GM19328 (cell line): ENCODE measurements around the gene MAPK12.

Experiments
- ATAC-seq: cut with Tn5 transposase; IDR thresholded peaks from one replicate; pipeline ENCODE4 v1.9.1; 2021; ENCODE audit warnings: mild to moderate bottlenecking, moderate library complexity; ENCODE audit not compliant: unreplicated experiment

The MAPK12 gene

DNA sequence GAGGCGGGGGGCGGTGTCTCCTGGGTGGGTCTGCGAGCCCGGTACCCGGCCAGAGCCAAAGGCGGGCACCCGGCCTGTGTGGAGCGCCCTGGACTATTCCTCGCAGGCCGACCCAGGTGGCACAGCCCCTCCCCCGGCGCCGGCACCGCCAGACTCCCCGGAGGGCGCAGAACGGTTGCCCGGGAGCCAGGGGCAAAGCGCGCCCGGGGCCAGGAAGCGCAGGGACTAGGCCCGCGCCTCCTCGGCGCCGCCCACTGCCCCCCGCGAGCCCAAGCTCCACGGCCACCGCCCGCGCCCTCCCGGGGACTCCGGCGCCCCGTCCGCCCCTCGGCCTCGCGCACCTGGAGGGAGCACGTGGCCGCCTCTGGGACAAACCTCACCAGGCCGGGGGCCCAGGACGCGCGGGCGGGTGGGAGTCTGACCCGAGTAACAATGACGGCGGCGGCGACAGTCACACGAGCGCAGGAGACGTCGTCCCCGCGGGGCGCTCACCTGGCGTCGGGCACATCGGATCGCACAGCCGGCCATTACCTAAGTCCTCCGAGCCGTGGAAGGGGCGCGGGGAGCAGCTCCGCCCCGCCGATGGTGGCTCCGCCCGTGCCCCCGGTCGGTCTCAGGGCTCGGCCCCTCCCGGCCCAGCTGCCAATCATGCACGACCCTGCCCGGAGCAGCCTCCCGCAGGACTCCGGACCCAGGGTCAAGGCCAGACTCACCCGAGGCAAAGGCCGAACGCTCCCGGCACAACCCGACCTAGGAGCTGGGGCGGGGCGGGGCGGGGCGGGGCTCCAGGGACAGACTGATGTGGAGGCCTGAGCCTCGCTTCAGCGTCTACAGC lies 38.5 kb upstream of the MAPK12 start:
- ATAC-seq, result no peak

- ATAC-seq, result no peak
These were observed 37.7 kb upstream of the MAPK12 start for GRCh38 chr22:50298937-50299784.

GRCh38 chr22:50298266-50298637 lies 36.8 kb upstream of the MAPK12 start:
- ATAC-seq, result no peak

DNA sequence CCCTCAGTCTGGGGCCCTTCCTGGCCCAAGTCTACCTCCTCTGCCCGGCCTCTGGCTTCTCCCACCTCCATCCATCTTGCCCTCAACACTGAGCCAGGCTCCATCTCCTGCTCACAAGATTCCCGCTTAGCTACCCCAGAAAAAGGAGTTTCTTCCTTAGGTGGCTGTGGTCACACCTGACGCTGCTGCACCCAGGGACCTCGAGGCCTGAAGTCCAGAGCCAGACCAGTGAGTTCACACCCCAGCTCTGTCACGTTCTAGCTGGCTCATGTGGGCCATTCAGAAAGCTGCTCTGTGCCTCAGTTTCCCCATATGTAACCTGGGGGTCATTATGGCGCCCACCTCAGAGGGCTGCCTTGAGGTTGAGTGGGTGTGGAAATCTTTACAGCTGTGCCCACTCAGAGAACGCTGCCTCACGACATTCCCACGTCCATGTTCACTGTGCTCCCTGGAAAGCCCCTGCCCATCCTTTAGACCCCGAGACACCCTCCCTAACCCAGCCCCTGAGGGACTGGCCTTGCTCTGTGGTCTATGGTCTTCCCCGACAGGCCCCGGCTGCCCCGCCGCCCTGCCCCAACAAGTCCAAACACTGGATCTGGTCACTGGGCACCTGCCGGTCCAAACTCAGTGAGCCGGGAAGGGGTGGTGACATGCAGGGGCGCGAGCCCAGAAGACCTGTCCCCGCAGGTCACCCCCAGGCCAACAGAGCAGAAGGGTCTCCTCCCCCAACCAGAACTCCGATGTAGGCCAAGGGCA lies 36.2 kb upstream of the MAPK12 start:
- ATAC-seq, result no peak

- no peak for ATAC-seq
These were observed 35.4 kb upstream of the MAPK12 start for GRCh38 chr22:50296658-50297490.

DNA sequence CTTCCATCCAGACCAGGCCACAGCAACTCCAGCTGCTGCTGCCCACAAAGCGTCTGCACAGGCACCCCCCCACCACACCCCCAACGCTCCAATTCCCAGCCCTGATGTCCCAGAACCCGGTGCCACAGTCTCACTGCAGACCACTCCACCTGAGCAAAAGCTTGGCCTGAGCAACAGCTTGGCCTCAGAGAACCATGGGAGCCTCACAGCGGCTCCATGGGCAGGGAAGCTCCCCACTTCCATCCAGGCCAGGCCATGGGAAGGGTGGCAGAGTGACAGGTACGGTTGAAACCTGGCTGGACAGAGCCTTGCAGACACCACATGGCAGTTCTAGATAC lies 32.8 kb upstream of the MAPK12 start:
- no peak for ATAC-seq

DNA sequence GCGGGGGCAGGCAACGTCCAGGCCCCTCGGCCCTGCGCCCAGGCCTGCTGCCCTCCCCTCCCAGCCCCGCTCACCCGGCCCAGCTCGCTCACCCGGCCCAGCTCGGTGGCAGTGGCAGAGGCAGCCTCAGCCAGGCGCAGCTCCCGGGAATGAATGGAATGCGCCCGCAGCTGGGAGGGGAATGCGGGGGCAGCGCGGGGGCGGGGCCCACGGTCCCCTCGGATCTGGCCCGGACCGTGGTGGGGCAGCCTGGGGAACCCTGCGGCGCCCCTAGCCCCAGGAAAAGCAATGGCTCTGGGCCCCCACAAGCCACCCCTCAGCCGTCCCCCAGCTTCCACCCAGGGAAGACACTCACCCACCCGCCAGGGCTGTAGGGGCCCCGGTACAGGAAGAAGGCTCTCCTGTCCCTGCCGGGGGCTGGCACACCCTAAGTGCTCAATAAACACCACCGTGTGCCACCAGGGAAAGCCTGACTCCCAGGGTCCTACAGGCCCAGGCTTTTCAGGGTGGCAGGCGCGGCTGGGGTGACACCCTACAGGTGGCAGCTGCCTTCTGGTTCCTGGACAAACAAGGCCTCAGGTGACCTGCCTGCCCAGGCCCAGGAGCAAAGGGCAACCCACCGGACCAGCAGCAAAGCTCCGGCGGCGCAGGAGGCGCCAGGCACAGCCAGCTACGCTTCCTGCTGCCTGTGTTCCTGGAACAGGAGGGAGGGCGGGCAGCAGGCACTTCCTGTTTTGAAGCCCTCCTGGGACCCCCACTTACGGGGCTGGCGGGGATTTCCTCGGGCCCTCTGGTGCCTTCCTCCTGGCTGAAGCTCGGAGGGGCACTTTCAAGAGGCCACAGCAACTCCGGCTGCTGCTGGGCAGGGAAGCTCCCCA lies 32.2 kb upstream of the MAPK12 start:
- no peak for ATAC-seq

DNA sequence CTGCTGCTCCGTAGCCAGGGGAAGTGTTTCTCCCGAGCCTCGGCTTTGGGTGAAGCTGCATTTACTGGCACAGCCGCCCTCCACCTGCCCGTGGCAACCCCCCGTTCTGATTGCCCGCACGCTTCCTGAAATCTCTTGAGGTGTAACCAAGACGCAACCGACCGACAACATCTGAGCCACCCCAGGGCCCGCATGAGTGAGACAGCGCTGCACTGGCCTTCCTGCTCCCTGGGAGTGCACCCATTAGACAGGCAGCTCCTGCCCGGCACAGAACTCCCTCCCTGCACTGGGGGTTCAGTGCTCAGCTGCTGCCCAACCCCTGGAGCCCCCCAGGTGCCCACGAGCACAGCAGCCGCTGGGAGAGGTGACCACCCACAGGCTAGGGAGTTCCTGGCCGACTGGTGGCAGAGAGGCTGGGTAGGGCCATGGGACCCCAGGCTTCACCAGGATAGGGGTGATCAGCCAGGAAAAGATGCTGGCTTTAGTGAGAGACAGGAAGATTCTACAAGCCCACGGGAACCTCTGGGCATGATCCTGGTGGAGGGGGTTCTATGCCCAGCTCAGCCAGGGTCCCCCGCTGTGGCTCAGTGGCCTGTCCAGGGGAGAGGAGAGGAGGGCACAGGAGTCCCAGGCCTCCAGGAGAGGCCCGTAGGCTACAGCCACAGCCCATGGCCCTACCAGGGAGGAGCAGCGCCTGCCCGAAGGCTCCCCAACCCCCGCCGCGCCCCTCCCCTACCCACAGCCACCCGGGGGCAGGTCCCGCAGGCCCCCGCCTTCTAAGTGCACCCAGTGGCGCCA lies 31.4 kb upstream of the MAPK12 start:
- no peak for ATAC-seq

DNA sequence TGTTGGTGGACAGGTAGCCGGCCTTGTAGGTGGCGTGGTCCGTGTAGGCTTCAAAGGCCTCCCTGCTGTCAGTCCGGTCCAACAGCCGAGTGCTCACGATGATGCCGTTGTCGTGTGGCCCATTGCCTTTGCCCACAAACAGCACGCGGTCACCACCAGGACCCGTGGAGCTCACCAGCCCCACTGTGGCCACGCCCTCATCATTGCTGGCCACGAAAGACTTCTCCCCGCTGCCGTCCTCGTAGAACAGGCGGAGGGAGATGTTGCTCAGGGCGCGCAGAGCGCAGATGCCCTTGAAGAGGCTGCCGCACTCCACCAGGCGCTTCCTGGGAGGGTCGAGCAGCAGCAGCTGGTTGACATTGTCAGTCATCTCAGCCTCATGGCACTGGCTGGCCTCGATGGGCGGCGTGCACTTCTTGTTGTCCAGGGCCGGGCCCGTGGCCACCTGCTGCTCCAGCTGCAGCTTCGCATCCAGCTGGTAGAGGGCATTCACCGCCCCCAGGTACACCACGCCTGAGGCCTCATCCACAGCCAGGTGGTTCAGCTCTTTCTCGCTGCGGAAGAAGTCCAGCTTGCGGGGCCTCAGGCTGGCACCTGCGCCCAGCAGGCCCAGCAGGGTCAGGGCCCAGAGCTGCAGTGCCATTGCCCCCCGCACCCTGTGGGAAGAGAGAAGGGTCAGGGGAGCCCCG lies 28.6 kb upstream of the MAPK12 start:
- no peak for ATAC-seq

GRCh38 chr22:50289151-50289941 lies 27.9 kb upstream of the MAPK12 start:
- no peak for ATAC-seq

DNA sequence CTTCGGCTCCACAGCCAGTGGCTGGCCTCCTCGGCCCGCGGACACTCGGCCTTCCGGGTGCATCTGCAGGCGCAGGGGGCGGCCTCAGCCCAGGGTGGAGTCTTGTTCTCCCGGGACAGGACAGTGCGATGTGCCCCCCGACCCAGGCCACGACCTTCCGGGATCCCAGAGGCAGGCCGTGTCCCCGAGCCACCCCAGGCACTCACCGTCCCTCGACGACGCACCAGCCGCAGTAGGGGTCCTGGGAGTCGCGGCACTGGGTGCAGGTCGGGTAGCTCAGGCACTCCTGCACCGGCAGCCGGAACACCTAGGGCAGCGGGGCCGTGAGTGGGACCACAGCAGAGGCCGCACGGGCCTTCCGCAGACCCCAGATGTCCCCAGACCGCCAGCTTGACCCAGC lies 26.2 kb upstream of the MAPK12 start:
- ATAC-seq, result no peak

GRCh38 chr22:50286701-50287318 lies 25.3 kb upstream of the MAPK12 start:
- ATAC-seq, result no peak

DNA sequence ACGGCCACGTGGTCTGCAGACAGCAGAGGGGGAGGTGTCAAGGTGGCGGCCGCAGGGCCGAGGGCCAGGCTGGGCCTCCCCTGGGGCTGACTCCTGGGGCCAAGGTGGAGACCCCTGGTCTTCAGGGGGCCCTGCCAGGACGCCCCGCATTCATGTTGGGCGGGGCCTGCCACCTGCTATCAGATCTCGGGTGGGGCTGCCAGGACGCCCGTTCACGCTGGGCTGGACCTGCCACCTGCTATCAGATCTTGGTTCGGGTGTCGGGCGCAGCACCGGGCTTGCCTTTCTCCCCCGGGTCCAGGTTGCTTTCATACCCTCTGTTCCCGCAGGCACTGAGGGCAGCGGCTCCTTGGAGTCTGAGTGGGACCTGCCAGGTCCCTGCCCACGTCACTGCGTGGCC lies 24.8 kb upstream of the MAPK12 start:
- no peak for ATAC-seq

DNA sequence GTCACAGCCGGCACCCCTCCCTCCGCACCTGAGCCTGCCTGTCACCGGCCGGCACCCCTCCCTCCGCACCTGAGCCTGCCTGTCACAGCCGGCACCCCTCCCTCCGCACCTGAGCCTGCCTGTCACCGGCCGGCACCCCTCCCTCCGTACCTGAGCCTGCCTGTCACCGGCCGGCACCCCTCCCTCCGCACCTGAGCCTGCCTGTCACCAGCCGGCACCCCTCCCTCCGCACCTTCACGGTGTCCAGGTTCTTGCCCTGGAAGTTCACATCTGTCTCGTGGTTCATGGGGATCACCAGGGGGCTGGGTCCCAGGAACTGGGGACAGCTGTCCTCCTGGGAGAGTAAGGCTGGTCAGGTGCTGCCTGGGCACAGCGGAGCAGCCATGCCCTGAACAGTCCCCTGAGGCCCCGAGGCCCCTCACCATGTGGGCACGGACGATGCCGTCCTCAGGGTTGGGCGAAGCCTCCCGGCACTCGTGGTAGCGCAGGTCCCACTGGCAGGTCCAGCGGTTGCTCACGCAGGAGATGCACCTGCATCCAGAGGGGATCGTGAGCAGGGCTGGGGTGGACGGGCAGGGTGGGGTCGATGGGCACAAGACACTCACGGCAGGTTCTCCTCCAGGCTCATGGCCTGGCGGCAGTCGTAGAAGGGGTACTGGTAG lies 24.2 kb upstream of the MAPK12 start:
- no peak for ATAC-seq

DNA sequence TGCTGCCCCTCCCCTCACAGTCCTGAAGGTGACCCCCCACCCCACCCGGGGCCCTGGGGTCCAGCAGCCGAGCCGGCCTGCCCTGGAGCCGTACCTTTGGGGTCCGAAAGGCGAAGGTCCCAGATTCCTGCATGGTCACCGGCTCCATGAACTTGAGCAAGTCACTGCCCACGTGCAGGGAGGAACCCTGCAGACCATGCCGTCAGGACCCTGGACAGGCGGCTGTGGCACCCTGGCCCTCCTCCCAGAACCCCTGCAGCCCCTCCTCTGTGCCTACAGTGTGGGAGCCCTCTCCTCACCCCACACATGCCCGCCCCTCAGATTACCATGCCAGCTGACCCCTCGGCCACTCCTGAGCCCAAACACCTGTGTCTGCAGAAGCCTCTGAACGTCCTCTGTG lies 23.0 kb upstream of the MAPK12 start:
- no peak for ATAC-seq

GRCh38 chr22:50283821-50284220 lies 22.3 kb upstream of the MAPK12 start:
- ATAC-seq, result no peak
